Gastroesophageal sphincter (tissue), 3 donors: Measurements from ENCODE around the gene TENM3.

ENCODE experiments used
- EP300 ChIP-seq: sonication (generic); formaldehyde crosslinking; IDR thresholded peaks from one replicate; pipeline ENCODE4 v1.6.1; 2017; ENCODE audit warnings: antibody characterized with exemption, mild to moderate bottlenecking
- POLR2AphosphoS5 ChIP-seq: sonication (generic); formaldehyde crosslinking; IDR thresholded peaks from one replicate; pipeline ENCODE4 v1.6.1; 2017; ENCODE audit warnings: antibody characterized with exemption
- TF ChIP-seq, protein P1 (sequence below), 4 experiments: fragments of 200-600 bp in 2 of 4; fragments of 450-650 bp in 2 of 4; sonication (generic) in 1 of 4; IDR thresholded peaks; one replicate each; pipeline ENCODE4 v1.5.1; 2017 to 2019; ENCODE audit warnings: antibody characterized with exemption in 4 of 4, mild to moderate bottlenecking in 2 of 4, moderate library complexity in 2 of 4

DNA sequence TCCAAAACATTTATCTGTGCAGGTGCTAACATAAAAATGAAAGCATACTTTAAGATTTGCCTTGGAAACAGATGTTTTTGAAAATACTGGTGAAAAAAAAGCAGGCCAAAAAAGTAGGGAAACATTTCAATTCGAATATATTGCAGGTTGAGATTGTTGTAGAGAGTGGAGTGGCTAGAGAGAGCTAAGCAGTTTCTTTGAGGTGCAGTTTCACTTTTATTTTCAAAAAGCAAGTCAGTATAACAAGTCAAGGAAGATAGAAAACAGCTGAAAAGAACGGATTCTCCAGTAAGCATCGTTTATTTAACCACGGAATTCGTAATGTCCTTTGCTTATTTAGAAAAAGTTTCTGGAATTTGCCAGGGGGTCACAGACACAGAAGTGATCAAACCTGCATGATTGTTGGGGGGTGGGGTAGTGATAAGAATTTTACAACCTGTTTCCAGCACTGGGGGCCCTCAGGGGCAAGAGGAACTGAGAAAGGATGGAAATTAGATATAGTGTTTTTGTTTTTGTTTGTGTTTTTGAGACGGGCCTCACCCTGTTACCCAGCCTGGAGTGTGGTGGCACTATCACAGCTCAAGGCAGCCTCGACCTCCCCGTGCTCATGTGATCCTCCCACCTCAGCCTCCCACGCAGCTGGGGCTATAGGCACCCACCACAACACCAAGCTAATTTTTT is 175.0 kb downstream of the TENM3 start:
- TF ChIP-seq, protein P1, sequence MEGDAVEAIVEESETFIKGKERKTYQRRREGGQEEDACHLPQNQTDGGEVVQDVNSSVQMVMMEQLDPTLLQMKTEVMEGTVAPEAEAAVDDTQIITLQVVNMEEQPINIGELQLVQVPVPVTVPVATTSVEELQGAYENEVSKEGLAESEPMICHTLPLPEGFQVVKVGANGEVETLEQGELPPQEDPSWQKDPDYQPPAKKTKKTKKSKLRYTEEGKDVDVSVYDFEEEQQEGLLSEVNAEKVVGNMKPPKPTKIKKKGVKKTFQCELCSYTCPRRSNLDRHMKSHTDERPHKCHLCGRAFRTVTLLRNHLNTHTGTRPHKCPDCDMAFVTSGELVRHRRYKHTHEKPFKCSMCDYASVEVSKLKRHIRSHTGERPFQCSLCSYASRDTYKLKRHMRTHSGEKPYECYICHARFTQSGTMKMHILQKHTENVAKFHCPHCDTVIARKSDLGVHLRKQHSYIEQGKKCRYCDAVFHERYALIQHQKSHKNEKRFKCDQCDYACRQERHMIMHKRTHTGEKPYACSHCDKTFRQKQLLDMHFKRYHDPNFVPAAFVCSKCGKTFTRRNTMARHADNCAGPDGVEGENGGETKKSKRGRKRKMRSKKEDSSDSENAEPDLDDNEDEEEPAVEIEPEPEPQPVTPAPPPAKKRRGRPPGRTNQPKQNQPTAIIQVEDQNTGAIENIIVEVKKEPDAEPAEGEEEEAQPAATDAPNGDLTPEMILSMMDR (IDR thresholded peaks at IDR 0.05): no peak
- TF ChIP-seq POLR2AphosphoS5 (no peak), EP300 (no peak)
